ENCODE results near the gene RBM4B.

RBM4B gene

DNA sequence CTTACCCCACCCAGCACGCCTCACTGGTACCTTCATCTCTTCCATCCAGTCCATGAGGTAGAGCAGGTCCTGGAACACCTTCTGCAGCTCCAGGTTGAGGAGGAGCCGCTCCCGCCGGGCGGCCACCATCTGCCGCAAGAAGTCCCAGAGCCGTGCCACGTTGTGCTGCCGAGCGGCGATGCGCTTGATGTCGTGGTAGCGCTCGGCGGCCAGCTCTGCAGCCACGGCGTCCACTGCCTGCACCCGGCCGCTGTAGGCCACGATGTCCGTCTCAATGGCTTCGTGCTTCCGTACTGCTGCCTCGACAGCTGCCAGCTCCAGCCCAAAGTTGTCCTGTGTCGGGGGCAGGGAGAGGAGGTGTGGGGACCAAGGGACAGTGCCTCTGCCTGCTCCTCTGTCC, 29.8 kb upstream of the RBM4B start:
- DNase-seq (ENCODE audit: low read depth in 1 of 2, low spot score in 1 of 2): no peak

DNA sequence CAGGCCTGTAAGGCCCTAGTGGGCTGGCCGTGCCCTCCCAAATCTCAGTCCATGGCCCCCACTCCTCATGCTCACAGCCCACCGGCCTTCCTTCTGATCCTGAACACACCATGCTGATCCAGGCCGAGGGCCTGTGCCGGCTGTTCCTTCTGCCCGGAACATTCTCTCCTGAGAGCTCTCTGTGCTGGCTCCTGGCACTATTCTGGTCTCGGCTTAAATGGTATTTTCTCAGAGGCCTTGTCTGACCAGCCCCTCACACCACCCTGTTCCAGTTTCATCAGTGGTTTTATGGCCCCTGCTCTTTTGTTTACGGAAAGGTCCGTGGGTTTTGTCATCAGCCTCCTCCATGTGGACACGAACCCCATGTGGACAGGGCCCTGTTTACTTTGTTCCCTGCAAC, 29.3 kb upstream of the RBM4B start:
- no peak for DNase-seq (ENCODE audit: low read depth in 1 of 2, low spot score in 1 of 2)

DNA sequence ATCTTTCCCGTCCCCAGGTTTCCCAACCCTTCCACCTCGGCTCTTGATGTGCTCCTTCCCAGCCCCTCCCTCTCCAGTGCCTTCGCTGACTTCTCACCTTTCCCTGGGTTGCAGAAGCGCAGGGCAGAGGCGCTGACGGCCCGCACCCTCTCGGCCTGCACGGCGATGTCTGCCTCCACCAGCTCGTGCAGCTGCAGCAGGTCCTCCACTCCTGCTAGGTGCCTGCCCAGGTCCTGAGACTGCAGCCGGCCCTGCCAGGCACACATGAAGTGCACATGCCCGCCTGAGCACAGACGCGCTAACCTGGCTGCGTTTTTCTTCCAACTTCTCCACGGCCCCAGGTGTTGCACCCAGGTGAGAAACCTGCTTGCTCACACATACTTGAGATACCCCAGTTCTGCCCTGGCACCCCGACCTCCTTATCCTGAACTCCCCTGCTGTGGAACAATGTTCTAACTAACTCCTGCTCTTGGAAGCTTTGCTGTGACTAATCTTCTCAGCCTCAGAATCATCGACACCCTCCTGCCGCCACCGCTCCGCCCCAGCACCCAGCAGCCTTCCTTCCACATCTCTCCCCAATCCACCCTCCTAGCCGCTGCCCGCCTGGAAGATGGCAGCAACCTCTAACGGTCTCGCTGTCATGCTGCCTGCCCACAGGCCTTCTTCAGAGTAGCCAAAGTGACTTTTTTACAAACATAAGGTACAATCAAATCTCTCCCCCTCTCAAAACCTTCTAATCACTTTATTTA, 28.1 kb upstream of the RBM4B start:
- DNase-seq (ENCODE audit: low read depth in 1 of 2, low spot score in 1 of 2): no peak

DNA sequence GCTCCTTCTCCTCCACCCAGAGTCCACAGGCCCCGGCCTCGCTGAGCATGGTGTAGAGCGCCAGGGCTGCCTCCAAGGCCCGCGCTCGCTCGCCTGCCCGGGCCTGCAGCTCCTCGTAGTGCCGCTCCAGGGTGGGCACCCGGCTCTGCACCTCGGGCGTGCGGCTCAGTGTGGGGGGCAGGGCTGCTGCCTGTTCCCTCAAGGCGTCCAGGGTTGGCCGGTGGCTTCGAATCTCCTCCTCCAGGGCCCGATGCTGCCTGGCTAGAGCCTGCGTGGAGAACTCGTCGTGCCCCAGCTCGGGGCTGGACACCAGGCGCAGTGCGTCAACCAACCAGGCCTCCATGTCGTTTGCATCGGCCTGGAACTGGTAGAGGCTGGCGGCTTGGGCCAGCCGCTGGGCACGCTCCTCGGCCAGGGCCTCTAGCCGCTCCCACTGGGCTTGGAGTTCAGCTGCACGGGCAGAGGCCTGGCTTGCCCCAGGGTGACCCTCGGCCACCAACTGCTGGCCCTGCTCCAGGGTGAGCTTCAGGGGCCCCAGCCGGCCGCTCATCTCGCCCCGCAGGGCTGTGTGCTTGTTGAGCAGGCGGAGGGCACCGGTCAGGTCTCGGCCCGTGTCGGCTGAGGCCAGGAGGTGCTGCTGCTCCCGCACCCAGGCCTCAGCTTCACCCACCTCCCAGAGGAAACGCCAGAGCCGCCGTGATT, 27.1 kb upstream of the RBM4B start:
- no peak for DNase-seq (ENCODE audit: low read depth in 1 of 2, low spot score in 1 of 2)

DNA sequence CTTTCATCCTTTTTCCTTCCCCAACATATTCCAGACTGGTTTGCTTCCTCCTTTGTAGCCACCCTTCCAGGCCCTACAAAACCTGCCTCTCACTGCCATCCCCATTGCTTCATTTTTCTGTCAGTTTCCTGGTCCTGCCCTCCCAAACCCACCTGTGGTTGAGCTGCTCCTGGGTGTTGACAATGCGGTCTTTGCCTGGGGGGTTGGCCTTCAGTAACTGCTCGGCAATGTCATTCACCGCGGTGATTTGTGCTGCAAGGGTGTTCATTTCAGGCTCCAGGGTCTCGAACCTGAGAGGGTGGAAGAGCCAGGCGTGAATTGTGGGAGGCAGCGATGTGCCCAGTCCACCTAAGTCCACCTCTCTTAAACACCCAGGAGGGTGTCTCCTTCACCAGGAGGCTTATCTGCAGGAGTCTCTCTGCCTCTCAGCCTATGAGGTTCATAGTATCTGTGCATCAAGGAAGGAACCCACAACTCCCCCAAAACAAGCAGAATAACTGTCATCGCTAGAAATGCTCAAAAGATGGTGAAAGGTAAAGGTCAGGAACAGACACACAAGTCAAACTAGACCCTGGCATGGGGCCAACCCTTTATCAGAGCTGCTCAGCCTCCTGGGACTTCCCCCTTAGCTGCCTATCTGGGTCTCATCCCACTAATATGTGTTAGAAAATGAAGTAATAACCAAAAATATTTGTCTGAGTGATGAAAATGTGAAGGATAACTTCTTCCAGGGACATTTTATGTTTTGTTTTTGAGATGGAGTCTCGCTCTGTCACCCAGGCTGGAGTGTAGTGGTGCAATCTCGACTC, 23.9 kb upstream of the RBM4B start:
- no peak for DNase-seq (ENCODE audit: low read depth in 1 of 2, low spot score in 1 of 2)

DNA sequence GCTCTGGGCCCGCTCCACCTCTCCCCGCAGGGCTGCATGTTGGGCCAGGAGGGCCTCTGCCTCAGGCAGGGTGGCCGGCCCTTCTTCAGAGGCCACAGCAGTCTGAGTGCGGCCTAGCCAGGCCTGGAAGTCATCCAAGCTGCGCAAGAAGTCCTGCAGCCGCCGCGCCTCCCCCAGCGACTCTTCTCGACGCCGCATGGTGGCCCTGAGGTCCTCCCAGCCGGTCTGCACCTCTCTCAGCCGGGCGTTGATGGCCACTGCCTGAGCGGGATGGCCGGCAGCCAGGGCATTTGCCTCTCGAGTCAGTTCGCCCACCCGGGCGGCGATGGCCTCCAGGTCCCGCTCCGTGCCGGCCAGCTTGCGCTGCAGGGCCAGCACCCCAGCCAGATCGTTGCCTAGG, 23.1 kb upstream of the RBM4B start:
- DNase-seq (ENCODE audit: low read depth in 1 of 2, low spot score in 1 of 2): no peak

DNA sequence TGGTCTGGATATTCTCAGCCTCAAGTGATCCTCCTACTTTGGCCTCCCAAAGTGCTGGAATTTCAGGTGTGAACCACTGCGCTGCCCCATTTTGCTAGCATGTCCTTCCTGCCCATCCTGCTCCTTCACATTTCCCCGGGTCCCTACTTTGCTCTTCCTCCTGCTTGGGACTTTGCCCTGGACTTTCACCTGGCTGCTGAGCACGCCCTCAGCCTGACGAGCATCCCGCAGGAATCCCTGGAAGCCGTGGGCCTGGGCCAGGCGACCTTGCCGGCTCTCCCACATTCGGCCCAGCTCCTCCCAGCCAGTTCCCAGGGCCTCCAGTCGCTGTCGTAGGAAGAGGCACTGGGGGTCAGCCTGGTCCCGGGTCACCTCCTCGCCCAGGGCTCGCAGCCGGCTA, 22.6 kb upstream of the RBM4B start:
- no peak for DNase-seq (ENCODE audit: low read depth in 1 of 2, low spot score in 1 of 2)

DNA sequence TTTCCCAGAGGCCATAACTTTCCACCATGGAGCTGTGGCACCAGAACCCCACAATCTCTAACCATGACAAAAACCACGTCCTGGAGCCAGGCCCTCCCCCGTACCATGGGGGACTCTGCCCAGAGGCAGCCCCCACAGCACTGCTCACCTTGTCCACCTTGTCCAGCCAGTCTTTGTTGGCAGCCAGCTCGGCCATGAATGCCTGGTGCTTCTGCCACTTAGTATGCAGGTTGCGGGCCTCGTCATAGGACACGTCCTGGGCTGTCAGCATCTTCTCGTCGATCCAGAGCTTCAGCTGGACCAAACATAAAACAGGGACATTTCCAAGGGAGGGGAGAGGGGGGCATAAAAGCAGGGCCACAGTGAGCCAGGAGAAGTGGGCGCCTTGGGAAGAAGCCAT, 20.8 kb upstream of the RBM4B start:
- DNase-seq (ENCODE audit: low read depth in 1 of 2, low spot score in 1 of 2): no peak

DNA sequence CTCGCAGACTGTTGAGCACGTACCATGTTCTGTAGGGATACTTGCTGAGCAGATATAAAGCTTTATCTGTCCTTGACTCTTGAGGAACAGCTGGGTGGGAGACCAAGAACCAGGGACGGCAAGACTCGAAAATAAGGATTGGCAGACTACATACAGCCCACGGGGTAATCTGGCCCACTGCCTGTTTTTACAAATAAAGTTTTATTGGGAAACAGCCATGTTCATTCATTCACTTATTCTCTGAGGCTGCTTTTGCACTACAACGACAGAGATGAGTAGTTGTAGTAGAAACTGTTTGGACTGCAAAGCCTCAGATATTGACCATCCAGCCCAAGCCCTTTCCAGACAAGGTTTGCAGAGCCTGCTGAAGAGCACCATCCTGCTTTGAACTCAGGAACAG, 20.3 kb upstream of the RBM4B start:
- no peak for DNase-seq (ENCODE audit: low read depth in 1 of 2, low spot score in 1 of 2)

DNA sequence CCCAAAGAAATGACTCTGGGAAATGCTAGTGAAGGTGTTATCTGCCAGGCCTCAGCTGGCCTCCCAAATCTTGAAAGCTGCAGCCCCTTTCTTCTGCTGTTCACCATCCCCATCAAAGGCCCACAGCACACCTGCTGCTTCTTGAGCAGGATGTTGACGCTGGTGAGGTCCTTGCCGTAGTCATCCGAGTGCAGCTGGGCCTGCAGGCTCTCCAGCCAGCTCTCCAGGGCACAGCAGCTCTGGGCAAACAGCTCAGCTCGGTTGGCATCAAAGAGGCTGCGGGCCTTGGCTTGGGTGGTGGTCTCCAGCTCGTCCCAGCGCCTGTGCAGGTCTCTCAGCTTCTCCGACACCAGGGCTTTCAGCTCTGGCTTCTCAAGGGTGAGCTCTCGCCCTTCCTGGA, 18.5 kb upstream of the RBM4B start:
- no peak for DNase-seq (ENCODE audit: low read depth in 1 of 2, low spot score in 1 of 2)

DNA sequence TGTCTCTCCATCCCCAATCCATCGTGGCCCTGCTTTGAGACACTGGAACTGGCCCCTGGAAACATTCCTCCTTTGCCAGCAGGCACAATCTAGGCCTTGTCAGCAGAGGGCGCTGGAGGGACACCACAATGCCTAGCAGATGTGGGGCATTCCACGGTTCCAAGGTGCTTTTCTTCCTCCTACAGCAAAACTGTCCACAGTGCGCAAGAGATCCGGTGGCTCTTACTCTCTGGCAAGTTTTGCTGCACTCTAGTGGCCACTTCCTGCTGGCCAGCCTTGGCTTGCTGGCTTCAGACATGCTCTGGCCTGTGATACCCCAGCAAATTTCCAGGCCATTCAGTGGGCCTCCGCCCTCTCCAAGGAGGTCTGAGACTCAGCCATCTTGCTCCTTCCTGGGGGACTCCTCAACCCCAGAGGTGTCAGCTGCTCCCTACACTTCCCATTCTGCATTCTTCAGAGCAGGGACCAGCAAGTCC, 17.1 kb upstream of the RBM4B start:
- DNase-seq (ENCODE audit: low read depth in 1 of 2, low spot score in 1 of 2): peak; percentile 66 to 71

DNA sequence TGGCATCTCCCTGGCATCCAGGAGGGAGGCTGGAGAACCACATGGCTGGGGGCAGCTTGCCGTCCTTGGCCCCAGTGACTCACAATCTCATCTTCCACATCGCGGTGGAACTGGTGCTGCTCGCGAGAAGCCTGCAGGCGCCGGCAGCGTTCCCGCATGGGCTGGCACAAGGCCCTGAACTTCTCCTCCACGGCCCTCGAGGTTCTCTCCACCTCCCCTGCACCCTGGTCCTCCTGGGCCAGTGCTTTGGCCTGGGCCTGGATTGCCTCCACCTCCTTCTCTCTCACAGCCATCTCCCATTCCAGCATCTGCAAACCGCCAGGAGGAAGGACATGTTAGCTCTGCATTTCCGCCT, 16.3 kb upstream of the RBM4B start:
- DNase-seq (ENCODE audit: low read depth in 1 of 2, low spot score in 1 of 2): no peak

DNA sequence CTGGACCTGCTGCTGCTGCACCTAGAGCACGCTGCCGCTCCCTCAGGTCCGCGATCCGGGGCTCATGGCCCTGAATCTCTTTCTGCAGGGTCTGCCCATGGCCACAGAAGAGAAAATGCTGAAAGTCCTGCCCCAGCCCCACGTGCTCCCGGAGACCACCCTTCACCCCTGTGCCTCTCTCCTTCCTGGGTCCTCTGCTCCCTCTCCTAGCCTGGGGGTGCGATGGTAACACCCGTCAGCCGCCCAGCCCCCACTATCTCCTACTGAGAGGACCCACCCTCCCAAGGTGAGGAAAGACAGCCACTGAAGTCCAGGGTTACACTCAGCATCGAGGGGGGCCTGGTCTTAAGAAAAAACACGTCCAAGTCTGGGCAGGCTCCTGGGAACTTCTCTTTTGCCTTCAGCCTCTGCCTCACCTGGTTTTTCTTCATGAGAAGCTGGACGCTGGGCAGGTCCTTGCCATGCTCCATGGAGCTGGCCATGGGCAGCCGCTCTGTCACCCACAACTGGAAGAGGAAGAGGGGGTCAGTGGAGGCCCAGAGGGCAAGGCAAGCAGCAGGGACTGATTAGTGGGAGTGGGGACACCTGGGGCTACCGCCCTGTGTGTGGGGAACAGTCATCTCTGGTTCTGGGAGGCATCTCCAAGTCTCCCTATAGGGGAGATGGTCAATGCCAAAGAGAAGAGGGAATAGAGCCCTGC, 15.8 kb upstream of the RBM4B start:
- DNase-seq (ENCODE audit: low read depth in 1 of 2, low spot score in 1 of 2): no peak

DNA sequence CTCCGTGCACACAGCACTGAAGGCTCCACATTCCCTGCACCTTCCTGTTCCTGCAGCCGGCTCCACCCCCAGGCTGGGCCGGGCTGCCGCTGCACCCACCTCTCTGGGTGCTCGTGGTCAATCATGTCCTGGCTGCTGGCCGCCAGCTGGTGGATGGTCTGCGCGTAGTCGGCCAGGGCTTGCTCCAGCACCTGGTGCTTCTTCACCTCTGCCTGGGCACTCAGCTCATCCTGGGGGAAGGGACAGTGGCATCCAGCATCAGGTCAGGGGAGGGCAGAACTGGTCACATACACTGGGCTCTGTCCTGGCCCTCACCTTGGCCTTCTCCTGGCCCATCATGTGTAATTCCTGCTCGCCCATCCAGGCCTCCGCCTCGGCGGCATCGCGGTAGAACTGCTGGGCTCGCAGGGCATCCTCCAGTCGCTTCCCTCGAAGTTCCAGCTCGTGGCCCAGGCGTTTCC, 15.2 kb upstream of the RBM4B start:
- DNase-seq (ENCODE audit: low read depth in 1 of 2, low spot score in 1 of 2): no peak

DNA sequence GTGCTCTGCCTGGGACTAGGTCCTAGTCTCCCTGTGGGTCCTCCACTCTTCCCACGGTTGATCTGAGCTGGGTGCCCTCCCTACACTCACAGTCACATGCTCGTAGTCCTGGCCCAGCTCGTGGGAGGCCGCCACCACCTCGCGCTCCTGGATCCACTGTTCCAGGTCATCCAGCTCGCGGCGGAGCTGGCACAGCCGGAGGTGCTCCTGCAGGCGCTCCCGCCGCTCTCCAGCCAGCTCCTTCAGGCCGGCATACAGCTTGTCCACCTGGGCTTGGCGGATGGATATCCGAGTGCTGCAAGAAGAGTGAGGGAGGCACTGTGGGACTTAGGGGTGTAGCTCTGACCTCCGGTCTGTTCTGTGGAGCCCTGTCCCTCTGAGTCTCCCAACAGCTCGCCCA, 14.8 kb upstream of the RBM4B start:
- DNase-seq (ENCODE audit: low read depth in 1 of 2, low spot score in 1 of 2): no peak

DNA sequence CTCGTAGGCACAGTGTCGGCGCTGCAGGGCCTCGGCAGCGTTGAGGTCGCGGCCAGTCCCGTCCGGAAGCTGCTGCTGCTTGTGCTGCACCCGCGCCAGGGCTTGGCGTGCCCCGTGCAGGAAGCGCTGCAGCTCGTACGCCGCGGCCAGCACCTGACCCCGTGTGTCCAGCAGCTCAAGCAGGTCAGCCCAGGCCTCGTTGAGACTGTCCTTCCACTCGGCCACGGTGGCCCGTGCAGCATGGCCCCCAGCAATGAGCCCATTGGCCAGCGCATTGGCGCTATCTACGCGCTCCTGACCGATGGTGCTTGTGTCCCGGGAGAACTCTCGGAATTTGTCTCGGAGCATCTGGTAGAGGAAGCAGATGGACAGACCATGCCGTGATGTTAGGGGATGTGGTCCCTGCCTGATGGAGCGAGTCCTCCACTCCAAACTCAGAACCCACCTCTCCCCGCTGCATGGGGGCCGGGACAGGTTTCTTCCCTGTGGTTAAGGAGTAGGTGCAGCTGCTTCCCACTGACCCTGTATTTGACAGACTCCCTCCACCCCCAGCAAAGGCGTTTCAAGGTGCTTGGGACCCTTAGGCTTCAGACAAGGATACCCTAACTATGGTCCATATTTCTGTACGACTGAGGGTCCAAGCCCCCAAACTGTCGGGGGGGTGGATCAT, 13.8 kb upstream of the RBM4B start:
- DNase-seq (ENCODE audit: low read depth in 1 of 2, low spot score in 1 of 2): no peak

DNA sequence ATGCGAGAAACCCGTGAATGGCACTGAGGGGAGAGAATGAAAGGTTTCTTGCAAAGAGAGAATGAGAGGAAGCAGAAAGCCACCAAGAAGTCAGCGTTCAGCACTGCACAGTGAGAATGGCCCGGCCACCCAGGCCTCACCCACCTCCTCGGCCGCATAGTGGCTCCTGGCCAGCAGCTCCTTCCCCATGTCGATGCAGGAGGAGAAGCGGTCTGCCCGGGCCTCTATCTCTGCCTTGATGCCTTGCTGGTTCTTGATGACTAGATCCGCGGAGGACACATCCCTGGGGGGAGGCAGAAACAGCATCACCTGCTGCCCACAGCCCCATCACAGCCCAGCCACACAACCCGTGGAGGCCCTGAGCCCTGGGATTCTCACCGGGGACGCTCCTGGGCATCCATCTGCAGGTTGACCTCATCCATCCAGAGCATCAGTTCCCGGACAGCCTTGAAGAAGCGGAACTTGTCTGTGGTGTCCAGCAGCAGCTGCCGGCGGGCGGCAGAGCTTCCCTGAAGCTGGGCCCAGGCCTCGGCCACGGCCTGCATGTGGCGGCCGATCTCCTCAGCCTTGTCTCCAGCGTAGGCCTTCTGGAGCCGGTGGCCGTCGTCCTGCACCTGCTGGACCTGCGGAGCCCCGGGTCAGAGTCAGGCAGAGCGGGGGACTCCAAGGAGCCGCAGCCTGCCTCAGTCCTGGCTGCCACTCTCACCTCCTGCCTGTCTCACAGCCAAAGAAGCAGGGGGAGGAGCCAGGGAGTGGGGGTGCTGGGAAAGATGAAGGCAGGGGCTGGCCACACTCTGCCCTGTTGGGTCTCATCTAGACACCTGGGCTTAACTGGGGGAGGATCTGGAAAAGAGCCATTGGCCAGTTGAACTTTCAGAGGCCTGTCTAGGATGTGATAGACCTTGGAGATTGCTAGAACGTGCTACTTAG, 12.2 kb upstream of the RBM4B start:
- DNase-seq (ENCODE audit: low read depth in 1 of 2, low spot score in 1 of 2): no peak

DNA sequence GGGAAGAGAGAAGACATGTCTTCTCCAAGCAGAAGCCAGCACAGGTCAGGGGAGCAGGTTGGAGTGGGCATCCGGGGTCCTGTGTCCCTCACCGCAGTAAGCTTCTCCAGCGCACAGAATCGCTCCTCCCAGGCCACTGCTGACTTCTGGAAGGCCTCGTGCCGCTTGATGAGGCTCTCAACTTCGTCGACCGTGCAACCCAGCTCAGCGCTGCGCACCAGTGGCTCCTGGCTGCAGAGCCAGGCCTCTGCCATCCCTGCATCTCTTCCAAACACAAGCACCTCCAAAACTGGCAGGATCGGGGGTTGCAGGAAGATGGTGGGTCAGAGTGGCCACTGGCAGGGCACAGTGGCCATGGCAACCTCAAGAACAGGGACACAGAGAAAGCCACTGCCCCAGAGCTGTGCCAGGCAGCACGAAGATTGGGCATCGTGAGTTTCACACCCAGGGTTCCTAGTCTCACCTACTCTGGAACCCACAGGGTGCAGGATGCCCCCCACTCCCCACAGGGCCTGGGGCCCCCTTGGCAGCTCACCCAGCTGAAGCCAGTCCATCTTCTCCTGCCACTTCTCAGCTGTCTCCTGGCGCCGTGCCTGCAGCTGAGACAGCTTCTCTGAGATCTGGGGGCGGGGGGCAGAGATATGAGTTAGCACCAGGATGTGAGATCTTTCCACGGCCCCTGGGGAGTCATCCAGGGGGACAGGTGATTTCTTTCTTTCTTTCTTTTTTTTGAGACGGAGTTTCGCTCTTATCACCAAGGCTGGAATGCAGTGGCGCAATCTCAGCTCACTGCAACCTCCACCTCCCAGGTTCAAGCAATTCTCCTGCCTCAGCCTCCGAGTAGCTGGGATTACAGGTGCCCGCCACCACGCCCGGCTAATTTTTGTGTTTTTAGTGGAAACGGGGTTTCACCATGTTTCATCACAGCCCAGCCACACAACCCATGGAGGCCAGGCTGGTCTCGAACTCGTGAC, 11.2 kb upstream of the RBM4B start:
- no peak for DNase-seq (ENCODE audit: low read depth in 1 of 2, low spot score in 1 of 2)

Data from stimulated activated CD4-positive, alpha-beta T cell treated with anti-CD3 and anti-CD28 coated beads, Interleukin-15, amount 100 ng/mL, for 1 hour (primary cell).